ENCODE measurements around the gene SH3RF1. TPM values are rescaled to one million over a fixed set of nuclear protein-coding genes. Genes with fewer than 3 reads are reported as not detected.

SH3RF1 gene
- total RNA-seq, 1 experiment from 2014 or later = 4.4 TPM

DNA sequence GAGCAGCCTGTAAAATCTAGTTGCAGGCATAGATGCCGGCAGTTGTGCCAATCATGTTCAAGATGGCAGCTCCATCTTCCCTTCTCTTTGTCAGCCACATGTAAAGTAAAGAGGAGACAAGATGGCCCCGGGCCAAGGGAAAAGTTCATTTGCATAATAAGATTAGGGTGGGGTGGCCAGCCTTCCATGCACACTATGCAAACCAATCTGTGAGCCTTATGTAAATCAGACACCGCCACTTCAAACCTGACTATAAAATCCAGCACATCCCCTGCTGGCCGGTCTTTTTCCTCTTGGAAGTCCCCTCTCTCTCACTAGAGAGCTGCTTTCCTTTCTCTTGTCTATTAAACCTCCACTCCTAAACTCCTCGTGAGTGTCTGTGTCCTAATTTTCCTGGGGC is 181.8 kb downstream of the SH3RF1 start:
- DNase-seq (ENCODE audit: extremely low read depth, low read depth) = no peak

DNA sequence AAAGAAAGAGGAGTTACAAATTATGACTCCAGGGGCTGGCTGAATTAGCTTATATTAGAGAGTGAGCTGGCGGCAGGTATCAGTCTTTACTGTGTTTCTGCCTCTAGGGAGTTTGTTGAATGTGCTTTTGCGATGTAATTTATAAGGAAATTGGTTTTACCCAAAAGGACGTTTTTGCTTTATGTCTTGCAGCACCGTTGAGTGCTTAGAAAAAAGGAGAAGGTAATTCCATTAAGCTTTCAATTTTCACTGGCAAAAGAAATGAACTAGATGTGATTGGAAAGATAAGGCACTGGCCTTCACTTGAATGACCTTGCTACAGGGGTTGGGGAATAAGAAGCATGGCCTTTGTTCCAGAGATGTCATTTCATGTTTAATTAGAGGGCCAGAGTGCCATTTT is 185.8 kb downstream of the SH3RF1 start:
- DNase-seq (ENCODE audit: extremely low read depth, low read depth) = no peak

GRCh38 chr4:169080981-169081380 is 189.8 kb downstream of the SH3RF1 start:
- no peak for DNase-seq (ENCODE audit: extremely low read depth, low read depth)

- no peak for DNase-seq (ENCODE audit: extremely low read depth, low read depth)
These were observed 190.6 kb downstream of the SH3RF1 start for GRCh38 chr4:169079942-169080827.

- DNase-seq (ENCODE audit: extremely low read depth, low read depth) = no peak
These were observed 196.6 kb downstream of the SH3RF1 start for GRCh38 chr4:169074117-169074516.

GRCh38 chr4:169071747-169072146 is 199.0 kb downstream of the SH3RF1 start:
- no peak for DNase-seq (ENCODE audit: extremely low read depth, low read depth)

GRCh38 chr4:169070895-169071218 is 199.9 kb downstream of the SH3RF1 start:
- peak; percentile 25 for DNase-seq (ENCODE audit: extremely low read depth, low read depth)

DNA sequence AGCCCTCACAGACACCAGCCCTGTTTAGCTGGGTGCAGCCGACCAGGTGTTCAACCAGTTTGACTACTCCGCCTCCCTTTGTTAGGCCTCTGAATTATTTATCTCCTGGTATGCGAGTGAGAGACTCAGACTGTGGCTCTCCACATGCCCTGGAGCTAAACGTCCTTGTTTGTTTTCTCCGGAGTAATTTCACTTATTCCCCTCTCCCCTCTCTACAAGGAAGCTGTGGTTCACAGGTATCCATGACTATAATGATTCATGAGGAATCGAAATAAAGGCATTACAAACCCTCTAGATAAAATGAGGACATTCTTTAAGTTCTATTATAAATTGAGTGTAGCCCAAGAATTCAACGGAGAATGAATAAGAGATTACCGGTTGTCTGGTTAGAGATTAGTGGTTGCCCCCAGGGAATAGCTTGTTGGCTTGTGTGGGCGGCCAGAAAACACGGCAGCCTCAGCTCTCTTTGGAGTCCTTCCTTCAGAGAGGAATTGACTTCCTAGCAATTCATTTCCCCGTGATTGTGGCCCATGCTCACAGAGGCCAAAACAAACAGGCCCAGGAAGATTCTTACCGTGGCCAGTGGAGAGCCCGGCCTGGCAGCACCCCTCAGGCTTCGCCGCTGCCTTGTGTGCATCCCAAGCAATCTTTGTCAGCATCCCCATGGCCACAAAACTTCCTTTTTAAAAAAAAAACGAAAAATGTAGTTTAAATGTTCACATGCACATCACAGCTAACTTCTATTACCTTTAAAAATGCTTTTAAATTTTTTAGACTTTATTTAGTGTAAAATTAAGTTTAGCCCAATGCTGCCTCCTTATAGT is 200.5 kb downstream of the SH3RF1 start:
- DNase-seq (ENCODE audit: extremely low read depth, low read depth) = peak; percentile 13

DNA sequence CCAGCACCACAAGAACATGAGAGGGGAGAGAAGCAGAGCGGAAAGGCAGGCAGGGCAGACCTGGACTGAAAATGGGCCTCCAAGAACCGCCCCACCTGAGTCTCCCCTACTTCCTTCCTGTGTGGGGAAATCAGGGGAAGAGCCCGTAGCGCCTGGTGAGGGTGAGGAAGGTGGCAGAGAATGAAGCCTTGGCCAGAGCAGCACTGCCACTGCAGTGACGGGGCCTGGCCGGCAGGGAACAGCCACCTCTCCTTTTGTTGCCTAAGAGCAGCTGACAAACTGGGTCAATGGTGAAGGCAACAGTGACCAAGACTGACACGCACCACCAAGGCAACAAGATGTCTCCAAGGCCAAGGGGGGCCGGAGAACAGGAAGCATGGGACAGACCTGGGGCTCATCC is 202.3 kb downstream of the SH3RF1 start:
- no peak for DNase-seq (ENCODE audit: extremely low read depth, low read depth)

- DNase-seq (ENCODE audit: extremely low read depth, low read depth) = no peak
These were observed 203.8 kb downstream of the SH3RF1 start for GRCh38 chr4:169066934-169067333.

DNA sequence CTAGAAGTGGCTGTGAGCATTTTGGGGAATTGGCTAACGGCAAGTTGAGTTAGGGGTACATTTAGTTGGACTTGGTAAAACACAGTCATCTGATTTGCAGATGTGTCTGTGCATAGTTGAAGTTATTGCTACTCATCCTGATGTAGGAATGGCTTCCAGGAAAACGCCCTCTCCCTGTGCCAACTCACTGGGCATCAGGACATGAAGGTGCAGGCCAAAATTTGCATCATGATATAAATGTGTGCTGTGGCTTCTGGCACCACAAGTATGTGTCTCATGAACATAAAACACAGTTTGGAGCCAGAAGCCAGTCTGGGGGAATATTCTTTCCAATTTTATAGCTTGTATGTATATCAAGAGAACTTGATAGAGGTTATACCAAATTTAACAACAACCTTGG is 206.5 kb downstream of the SH3RF1 start:
- no peak for DNase-seq (ENCODE audit: extremely low read depth, low read depth)

DNA sequence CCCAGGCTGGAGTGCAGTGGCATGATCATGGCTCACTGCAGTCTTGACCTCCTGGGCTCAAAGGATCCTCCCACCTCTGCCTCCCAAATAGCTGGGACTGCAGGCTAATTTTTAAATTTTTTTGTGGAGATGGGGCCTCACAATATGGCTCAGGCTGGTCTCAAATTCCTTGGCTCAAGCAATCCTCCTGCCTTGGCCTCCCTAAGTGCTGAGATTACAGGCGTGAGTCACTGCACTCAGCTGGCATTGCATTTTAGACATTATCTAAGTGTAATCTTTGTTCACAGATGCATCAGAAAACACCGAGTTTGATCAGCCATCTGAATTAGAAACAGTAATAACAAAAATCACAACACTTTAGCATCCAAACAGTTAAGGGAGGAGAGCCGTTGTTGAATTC is 207.3 kb downstream of the SH3RF1 start:
- no peak for DNase-seq (ENCODE audit: extremely low read depth, low read depth)

DNA sequence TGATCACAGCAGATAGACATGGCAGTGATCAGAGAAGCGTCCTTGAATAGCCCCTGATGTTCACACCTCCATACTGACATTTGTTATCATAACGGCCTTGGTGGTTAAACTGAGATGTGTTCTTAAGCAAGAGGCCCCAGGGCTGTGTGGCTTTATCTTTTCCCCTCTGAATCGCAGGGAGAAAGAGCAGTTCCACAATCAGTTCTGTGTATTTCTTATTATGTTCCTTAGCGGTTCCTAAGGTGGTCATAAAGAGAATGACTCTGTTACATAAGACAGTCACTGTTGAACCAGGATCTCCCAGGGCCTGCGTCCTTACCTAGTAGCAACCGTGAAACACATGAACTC is 207.9 kb downstream of the SH3RF1 start:
- no peak for DNase-seq (ENCODE audit: extremely low read depth, low read depth)

DNA sequence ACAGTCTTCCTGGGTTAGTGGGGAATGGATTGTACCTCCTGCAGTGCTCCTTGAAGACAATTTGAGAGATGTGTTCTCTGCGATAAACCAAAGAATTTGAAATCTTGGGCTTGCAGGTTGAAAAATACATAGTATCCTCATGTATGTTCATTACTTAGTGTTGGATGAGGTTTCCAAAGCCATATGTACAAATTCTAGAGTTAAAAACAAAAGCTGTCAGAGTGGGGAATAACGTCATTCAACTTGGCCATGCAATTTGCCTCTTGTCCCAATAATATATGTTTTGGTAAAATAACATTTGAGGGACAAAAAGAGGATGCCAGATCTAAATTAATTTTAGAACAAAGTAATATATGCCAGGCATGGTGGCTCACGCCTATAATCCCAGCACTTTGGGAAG is 209.4 kb downstream of the SH3RF1 start:
- no peak for DNase-seq (ENCODE audit: extremely low read depth, low read depth)

DNA sequence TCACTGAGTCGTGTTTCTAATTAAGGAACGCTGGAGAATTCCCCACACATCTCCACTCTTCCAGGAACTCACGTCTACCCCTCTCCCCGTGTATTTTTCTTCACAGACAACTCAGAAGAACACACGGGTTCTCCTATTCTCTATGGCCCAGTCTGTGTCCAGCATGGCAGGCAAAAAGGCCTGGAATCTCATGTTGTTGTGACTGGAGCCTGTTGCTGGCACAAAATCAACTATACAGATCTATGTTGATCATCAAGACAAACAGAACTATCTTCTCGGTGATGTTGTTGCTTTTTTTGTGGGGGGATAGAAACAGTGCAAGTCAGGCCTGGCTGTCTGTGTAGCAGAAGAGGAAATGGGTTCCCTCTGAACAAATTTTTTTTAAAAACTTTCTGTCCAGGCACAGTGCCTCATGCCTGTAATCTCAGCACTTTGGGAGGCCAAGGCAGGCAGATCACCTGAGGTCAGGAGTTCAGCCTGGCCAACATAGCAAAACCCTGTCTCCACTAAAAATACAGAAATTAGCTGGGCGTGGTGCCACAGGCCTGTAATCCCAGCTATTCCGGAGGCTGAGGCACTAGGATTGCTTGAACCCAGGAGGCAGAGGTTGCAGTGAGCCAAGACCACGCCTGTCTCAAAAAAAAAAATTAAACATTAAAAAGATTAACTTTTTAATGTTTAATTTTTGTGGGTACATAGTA is 210.2 kb downstream of the SH3RF1 start:
- no peak for DNase-seq (ENCODE audit: extremely low read depth, low read depth)

DNA sequence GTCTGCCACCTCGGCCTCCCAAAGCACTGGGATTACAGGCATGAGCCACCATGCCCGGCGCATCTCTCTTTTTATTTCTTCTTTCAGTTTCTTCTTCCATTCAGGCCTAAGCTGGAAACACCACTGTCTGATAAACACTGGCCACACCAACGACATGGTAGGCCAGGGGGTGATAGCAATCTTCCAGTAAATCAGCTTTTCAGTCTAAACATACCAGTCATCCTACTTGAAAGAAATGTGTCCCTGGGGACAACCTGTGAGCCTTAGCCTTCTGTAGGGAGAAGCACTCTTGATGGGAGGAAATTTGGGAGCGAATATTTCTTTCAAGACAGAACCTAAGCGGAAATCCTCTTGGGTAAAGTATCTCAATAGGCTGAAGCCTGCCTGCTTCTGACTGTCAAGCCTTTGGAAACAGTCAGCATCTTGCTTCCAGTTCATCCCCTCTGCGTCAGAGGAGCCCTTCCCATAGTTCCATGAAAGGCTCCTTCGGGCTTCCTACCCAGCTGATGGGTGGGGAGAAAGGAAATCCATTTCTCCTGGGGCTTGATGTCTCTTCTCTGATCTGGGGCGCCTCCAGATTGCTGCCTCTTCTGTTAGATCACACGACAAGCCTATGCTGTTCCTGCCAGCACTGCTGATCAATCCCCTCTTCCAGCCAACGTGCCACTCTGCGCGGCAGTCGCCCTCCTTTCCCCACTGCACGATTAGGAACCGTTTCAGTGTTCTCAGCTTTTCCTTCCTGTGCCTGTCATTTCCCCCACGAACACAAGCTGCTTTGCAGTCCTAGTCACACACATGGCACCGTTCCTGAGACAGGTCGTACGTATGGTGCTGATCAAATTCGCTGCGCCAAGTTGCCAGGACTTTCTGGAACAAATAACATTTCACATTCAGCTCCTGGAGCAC is 211.2 kb downstream of the SH3RF1 start:
- DNase-seq (ENCODE audit: extremely low read depth, low read depth) = no peak

DNA sequence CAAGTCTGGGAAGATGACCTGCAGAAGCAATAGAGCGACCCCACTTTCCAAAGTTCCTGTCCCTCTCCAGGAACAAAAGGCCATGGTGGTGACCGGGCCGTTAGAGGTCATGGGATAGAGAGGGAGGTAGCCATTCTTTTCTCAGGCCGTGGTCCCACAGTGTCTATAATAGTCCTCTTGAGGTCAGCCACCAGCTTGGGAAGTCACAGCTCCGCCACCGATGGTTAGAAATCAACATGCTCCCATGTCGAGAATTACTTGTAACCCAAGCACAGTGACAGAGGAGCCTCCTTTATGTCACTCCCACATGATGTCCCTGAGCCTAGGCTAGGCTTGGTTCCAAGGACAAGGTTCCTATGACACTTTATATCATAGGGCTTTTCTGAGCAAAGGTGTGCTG is 212.4 kb downstream of the SH3RF1 start:
- no peak for DNase-seq (ENCODE audit: extremely low read depth, low read depth)

GRCh38 chr4:169054879-169055278 is 215.9 kb downstream of the SH3RF1 start:
- DNase-seq (ENCODE audit: extremely low read depth, low read depth) = no peak

GRCh38 chr4:169052594-169052945 is 218.2 kb downstream of the SH3RF1 start:
- no peak for DNase-seq (ENCODE audit: extremely low read depth, low read depth)

- no peak for DNase-seq (ENCODE audit: extremely low read depth, low read depth)
These were observed 218.8 kb downstream of the SH3RF1 start for GRCh38 chr4:169051761-169052593.
